PC-9 (cell line): ENCODE results near the gene STX5. TPM values are rescaled to one million over a fixed set of nuclear protein-coding genes. Genes with fewer than 3 reads are reported as not detected.

Source experiments
- BruUV-seq: library from RNA; stranded (reverse); fragments of 400-500 nt; replicated peaks from 2 replicates; lab custom pipeline; 2021; lab: Mats Ljungman, UMichigan
- CTCF ChIA-PET: fragments of 300-600 bp; sonication (Branson Sonifier 250); formaldehyde crosslinking; loops from one replicate; lab custom pipeline; 2022; ENCODE audit warnings: antibody characterized with exemption; lab: Charles Lee
- POLR2A ChIA-PET: fragments of 300-600 bp; sonication (Branson Sonifier 250); formaldehyde crosslinking; loops from one replicate; lab custom pipeline; 2022; ENCODE audit warnings: antibody characterized with exemption; ENCODE audit not compliant: unreplicated experiment; lab: Charles Lee
- DNase-seq, 2 experiments: peaks; one replicate each; pipeline versions ENCODE4 v3.0.0 to v3.0.0-alpha.2; 2015 to 2022; ENCODE audit warnings: mixed read lengths in 1 of 2
- H2AFZ ChIP-seq: fragments of 200-600 bp; sonication (generic); 2 replicates; pipeline ENCODE4 v1.8.1; 2017; ENCODE audit warnings: antibody characterized with exemption
- H3F3A ChIP-seq: fragments of 200-600 bp; sonication (generic); 2 replicates; pipeline ENCODE4 v1.8.1; 2017; ENCODE audit warnings: antibody characterized with exemption, mild to moderate bottlenecking, low read depth; ENCODE audit not compliant: insufficient read depth
- H3K27ac ChIP-seq: fragments of 200-600 bp; sonication (generic); 2 replicates; pipeline ENCODE4 v1.6.1; 2016; ENCODE audit warnings: mixed run types
- H3K27me3 ChIP-seq: fragments of 200-600 bp; sonication (generic); 2 replicates; pipeline ENCODE4 v1.6.1; 2016; ENCODE audit warnings: low read depth, mixed run types; ENCODE audit not compliant: insufficient read depth
- H3K36me3 ChIP-seq: fragments of 200-600 bp; sonication (generic); 2 replicates; pipeline ENCODE4 v1.6.1; 2016; ENCODE audit warnings: low read depth, mixed run types
- H3K4me1 ChIP-seq: fragments of 200-600 bp; sonication (generic); replicated peaks from 2 replicates; pipeline ENCODE4 v1.6.1; 2016; ENCODE audit warnings: mixed run types; ENCODE audit not compliant: insufficient read depth
- H3K4me2 ChIP-seq: fragments of 200-600 bp; sonication (generic); 2 replicates; pipeline ENCODE4 v1.6.1; 2017; ENCODE audit warnings: mixed run types
- H3K4me3 ChIP-seq: fragments of 200-600 bp; sonication (generic); 2 replicates; pipeline ENCODE4 v1.6.1; 2016; ENCODE audit warnings: mixed run types
- H3K79me2 ChIP-seq: fragments of 200-600 bp; sonication (generic); 2 replicates; pipeline ENCODE4 v1.6.1; 2017; ENCODE audit warnings: low read depth, mixed run types
- H3K9me2 ChIP-seq: fragments of 200-600 bp; sonication (generic); 2 replicates; pipeline ENCODE4 v1.8.1; 2017; ENCODE audit warnings: mild to moderate bottlenecking; ENCODE audit not compliant: insufficient read depth
- H3K9me3 ChIP-seq: fragments of 200-600 bp; sonication (generic); 2 replicates; pipeline ENCODE4 v1.8.1; 2016; ENCODE audit warnings: low read depth; ENCODE audit not compliant: insufficient read depth
- H4K20me1 ChIP-seq: fragments of 200-600 bp; sonication (generic); 2 replicates; pipeline ENCODE4 v1.8.1; 2017; ENCODE audit not compliant: insufficient read depth
- CTCF ChIP-seq: fragments of 200-600 bp; sonication (generic); conservative IDR thresholded peaks from 2 replicates; pipeline ENCODE4 v1.6.1; 2017; ENCODE audit warnings: mixed run types, antibody characterized with exemption, mild to moderate bottlenecking, moderate library complexity
- EZH2 ChIP-seq: fragments of 200-600 bp; sonication (generic); IDR thresholded peaks from 2 replicates; pipeline ENCODE4 v1.8.0; 2017; ENCODE audit warnings: antibody characterized with exemption, low read depth
- intact Hi-C: fragments of 100-400 bp; cut with micrococcal nuclease; formaldehyde crosslinking; loops from one replicate; pipeline ENCODE4 v1.10.0; 2022; ENCODE audit not compliant: unreplicated experiment
- total RNA-seq: library from RNA; stranded (reverse); gene quantifications from 2 replicates; pipeline ENCODE4 v1.2.3, GENCODE V29; 2021

The STX5 gene
- total RNA-seq, 1 experiment from 2014 or later = 65.8 TPM

DNA sequence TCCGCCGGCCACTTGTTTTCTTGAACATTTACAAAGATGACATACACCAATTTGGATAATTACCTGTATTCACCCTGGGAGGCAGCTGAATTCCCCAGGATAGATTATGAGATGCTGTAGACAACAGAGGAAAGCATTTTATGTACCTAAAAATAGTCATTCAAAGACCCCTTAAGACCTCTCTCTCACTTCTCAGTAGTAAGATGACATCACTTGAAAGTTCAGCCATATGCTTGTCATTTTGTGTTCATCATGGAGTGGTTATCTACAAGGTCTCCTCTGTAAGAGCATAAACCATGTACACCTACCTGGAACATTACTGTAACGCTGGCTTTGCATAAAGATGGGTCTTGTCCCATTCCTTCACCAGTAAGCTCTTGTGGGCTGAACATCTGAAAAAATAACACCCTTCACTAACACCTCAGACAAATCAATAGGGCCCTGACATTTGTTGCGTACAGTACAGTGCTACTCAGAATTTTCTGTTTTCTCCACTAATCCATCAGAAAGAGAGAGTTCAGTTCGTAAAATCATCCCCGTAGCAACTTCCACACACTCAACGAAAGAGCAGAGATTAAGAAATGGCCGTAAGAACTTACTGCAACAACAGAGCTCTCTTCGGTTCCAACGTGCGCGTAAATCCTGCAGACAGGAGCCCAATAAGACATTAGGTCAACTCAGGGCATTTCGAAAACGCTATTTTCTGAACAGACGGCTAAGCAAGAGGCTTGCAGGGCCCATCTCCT is 23.1 kb upstream of the STX5 start:
- Histone ChIP-seq H3K27me3 (no peaks in the 10 kb centered on the region), H3K27ac (peak overlapping the region; percentile 61), H3K4me3 (peak overlapping the region; percentile 97), H3K9me2 (no peaks in the 10 kb centered on the region), H3K4me1 (peaks cover 37% of the 10 kb centered on the region), H2AFZ (no peak overlapping the region), H3K4me2 (peak overlapping the region; percentile 89), H3K9me3 (no peaks in the 10 kb centered on the region), H3K79me2 (peaks cover 79% of the 10 kb centered on the region), H3F3A (peaks cover 73% of the 10 kb centered on the region), H4K20me1 (peaks cover 40% of the 10 kb centered on the region), H3K36me3 (peaks cover 39% of the 10 kb centered on the region)
- intact Hi-C loops = loop anchor here (5.0 kb wide), 1 partner anchor 888 kb away; the partner anchor contains the start of gene FTH1
- TF ChIP-seq EZH2 = no peak
- no peak for TF ChIP-seq CTCF
- ChIA-PET POLR2A (interaction anchor here (0.6 to 1.5 kb wide), 14 partner anchors 14 to 1064 kb away, joined by 3 to 15 read pairs (median 4); partner anchors contain the start of genes HNRNPUL2, TAF6L, TMEM179B and TUT1), CTCF (interaction anchor here (0.6 to 1.0 kb wide), 3 partner anchors 176 to 316 kb away, joined by 4 to 8 read pairs (median 8); partner anchors contain the start of gene GANAB)
- DNase-seq = no peak
- TSS peak; percentile 53 for BruUV-seq

DNA sequence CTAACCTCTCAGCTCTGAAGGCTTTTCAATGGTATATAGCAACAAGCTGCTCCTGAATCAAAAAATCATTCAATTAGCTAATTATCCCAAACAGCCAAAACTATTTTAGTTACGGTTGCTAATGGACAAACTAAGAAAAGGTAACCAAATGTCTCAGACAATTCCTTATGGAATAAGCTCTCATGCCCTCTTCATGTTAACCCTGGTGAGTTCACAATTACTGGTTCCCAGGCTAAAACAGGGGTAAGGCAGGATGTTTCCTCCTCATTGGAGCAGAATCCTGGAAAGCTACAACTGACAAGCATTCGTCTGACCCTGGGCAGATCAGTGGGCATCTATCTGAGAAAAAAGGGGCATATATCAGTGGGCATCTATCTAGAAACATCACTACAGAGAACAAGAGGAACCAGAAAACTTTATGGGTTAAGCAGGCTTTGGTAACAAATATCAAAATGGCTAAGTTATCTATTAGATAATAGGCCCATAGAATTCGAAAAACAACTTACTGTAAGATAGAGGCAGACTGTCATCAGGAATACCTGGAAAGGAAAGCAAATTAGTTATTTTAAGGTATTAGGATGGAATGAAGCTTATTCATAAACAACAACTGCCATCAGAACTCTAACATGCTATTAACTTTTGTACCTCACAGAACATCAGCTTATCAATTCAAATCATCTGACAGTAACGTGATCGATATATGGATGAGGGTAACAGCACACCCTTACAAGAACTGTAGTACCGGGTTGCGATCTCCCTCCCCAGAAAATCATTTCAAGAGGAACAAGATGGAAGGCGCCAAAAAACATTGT is 22.4 kb upstream of the STX5 start:
- intact Hi-C loops = no loop called here
- DNase-seq = no peak
- Histone ChIP-seq H3K9me3 (no peaks in the 10 kb centered on the region), H4K20me1 (peaks cover 40% of the 10 kb centered on the region), H3K27me3 (no peaks in the 10 kb centered on the region), H3F3A (peaks cover 74% of the 10 kb centered on the region), H3K36me3 (peaks cover 39% of the 10 kb centered on the region), H3K9me2 (no peaks in the 10 kb centered on the region), H3K27ac (peak overlapping the region; percentile 61), H2AFZ (no peak overlapping the region), H3K4me2 (peak overlapping the region; percentile 89), H3K4me3 (peak overlapping the region; percentile 97), H3K4me1 (peaks cover 37% of the 10 kb centered on the region), H3K79me2 (peaks cover 71% of the 10 kb centered on the region)
- TF ChIP-seq CTCF (no peak), EZH2 (no peak)
- no TSS peak for BruUV-seq
- CTCF ChIA-PET = interaction anchor here (1.5 kb wide), 1 partner anchor 12 kb away, joined by 3 read pairs; no protein-coding TSS in a partner anchor
- POLR2A ChIA-PET = interaction anchor here (0.6 to 1.3 kb wide), 4 partner anchors 13 to 127 kb away, joined by 3 to 15 read pairs (median 7); partner anchors contain the start of gene HNRNPUL2
